ENCODE data around the gene TOGARAM2.

Gene TOGARAM2

GRCh38 chr2:29066997-29067605 lies 86.0 kb downstream of the TOGARAM2 start:
- H3K4me3 ChIP-seq (ENCODE audit: low read length): no peak overlapping the region
- TF ChIP-seq CTCF (IDR thresholded peaks at IDR 0.05; ENCODE audit: insufficient read depth, low read depth, low read length, missing control alignments): no peak
- DNase-seq (ENCODE audit: low read depth): peak; percentile 97

GRCh38 chr2:29068513-29068912 lies 87.4 kb downstream of the TOGARAM2 start:
- no peak for TF ChIP-seq CTCF (IDR thresholded peaks at IDR 0.05; ENCODE audit: insufficient read depth, low read depth, low read length, missing control alignments)
- DNase-seq (ENCODE audit: low read depth): peak; percentile 91
- H3K4me3 ChIP-seq (ENCODE audit: low read length): no peak overlapping the region

GRCh38 chr2:29070526-29070925 lies 89.4 kb downstream of the TOGARAM2 start:
- no peak for TF ChIP-seq CTCF (IDR thresholded peaks at IDR 0.05; ENCODE audit: insufficient read depth, low read depth, low read length, missing control alignments)
- DNase-seq (ENCODE audit: low read depth): no peak
- H3K4me3 ChIP-seq (ENCODE audit: low read length): no peak overlapping the region

GRCh38 chr2:29071032-29071975 lies 90.2 kb downstream of the TOGARAM2 start:
- no peak overlapping the region for H3K4me3 ChIP-seq (ENCODE audit: low read length)
- no peak for DNase-seq (ENCODE audit: low read depth)
- TF ChIP-seq CTCF (IDR thresholded peaks at IDR 0.05; ENCODE audit: insufficient read depth, low read depth, low read length, missing control alignments): no peak

- no peak for TF ChIP-seq CTCF (IDR thresholded peaks at IDR 0.05; ENCODE audit: insufficient read depth, low read depth, low read length, missing control alignments)
- DNase-seq (ENCODE audit: low read depth): no peak
- H3K4me3 ChIP-seq (ENCODE audit: low read length): no peak overlapping the region
These were observed 91.2 kb downstream of the TOGARAM2 start for GRCh38 chr2:29072251-29072650.

GRCh38 chr2:29072971-29073725 lies 92.0 kb downstream of the TOGARAM2 start:
- DNase-seq (ENCODE audit: low read depth): no peak
- TF ChIP-seq CTCF (IDR thresholded peaks at IDR 0.05; ENCODE audit: insufficient read depth, low read depth, low read length, missing control alignments): no peak
- no peak overlapping the region for H3K4me3 ChIP-seq (ENCODE audit: low read length)

Measured in epithelial cell of esophagus (primary cell).